Activated CD4-positive, alpha-beta T cell treated with anti-CD3 and anti-CD28 coated beads, Interleukin-2, amount 10 ng/mL, durations not matched to agents 24 days and 14 days (primary cell): Measurements from ENCODE around the gene RFC3. TPM values are rescaled to one million over a fixed set of nuclear protein-coding genes. Genes with fewer than 3 reads are reported as not detected.

ENCODE experiments used
- DNase-seq: peaks from one replicate; pipeline ENCODE4 v3.0.0; 2022
- H3K27ac Mint-ChIP-seq: one replicate; pipeline ENCODE4 v1.8.0; 2022; ENCODE audit warnings: mild to moderate bottlenecking, mixed read lengths
- H3K27me3 Mint-ChIP-seq: one replicate; pipeline ENCODE4 v1.8.0; 2022; ENCODE audit warnings: mixed read lengths
- H3K36me3 Mint-ChIP-seq: one replicate; pipeline ENCODE4 v1.8.0; 2022; ENCODE audit warnings: low read depth, mild to moderate bottlenecking, mixed read lengths
- H3K4me1 Mint-ChIP-seq: one replicate; pipeline ENCODE4 v1.8.0; 2021; ENCODE audit warnings: mixed read lengths
- H3K4me3 Mint-ChIP-seq: one replicate; pipeline ENCODE4 v1.8.0; 2022; ENCODE audit warnings: mild to moderate bottlenecking, moderate library complexity, mixed read lengths
- H3K9me3 Mint-ChIP-seq: one replicate; pipeline ENCODE4 v1.8.0; 2021; ENCODE audit warnings: mixed read lengths
- intact Hi-C: fragments of 100-400 bp; cut with micrococcal nuclease; formaldehyde crosslinking; loops from one replicate; pipeline ENCODE4 v1.15.1; 2023
- total RNA-seq: library from RNA; stranded (reverse); gene quantifications from 2 replicates; pipeline ENCODE4 v1.2.3, GENCODE V29; 2022

The RFC3 gene
- total RNA-seq, 1 donor from 2014 or later = 81.0 TPM

- Mint-ChIP-seq H3K4me3 (no peak overlapping the region), H3K27ac (peak overlapping the region; percentile 35), H3K4me1 (peaks cover 21% of the 10 kb centered on the region), H3K9me3 (no peaks in the 10 kb centered on the region), H3K27me3 (no peaks in the 10 kb centered on the region), H3K36me3 (peaks cover 55% of the 10 kb centered on the region)
- intact Hi-C loops = loop anchor here (1.0 kb wide), 1 partner anchor 7 kb away; no protein-coding TSS in a partner anchor
- no peak for DNase-seq
Measured at GRCh38 chr13:33828431-33829129, 10.6 kb downstream of the RFC3 start.

GRCh38 chr13:33832872-33833271 lies 14.9 kb downstream of the RFC3 start:
- H3K4me3 Mint-ChIP-seq = no peak overlapping the region
- H3K27ac Mint-ChIP-seq = no peak overlapping the region
- H3K27me3 Mint-ChIP-seq = no peaks in the 10 kb centered on the region
- peaks cover 8% of the 10 kb centered on the region for H3K4me1 Mint-ChIP-seq
- H3K36me3 Mint-ChIP-seq = peaks cover 57% of the 10 kb centered on the region
- intact Hi-C loops = loop anchor here (2.0 kb wide), 1 partner anchor 14 kb away; the partner anchor contains the start of gene RFC3
- H3K9me3 Mint-ChIP-seq = no peaks in the 10 kb centered on the region
- DNase-seq = no peak

GRCh38 chr13:33838647-33839046 lies 20.7 kb downstream of the RFC3 start:
- Mint-ChIP-seq H3K36me3 (peaks cover 50% of the 10 kb centered on the region), H3K9me3 (no peaks in the 10 kb centered on the region), H3K27ac (no peak overlapping the region), H3K27me3 (no peaks in the 10 kb centered on the region), H3K4me1 (no peaks in the 10 kb centered on the region), H3K4me3 (no peak overlapping the region)
- DNase-seq = no peak
- intact Hi-C loops = no loop called here

DNA sequence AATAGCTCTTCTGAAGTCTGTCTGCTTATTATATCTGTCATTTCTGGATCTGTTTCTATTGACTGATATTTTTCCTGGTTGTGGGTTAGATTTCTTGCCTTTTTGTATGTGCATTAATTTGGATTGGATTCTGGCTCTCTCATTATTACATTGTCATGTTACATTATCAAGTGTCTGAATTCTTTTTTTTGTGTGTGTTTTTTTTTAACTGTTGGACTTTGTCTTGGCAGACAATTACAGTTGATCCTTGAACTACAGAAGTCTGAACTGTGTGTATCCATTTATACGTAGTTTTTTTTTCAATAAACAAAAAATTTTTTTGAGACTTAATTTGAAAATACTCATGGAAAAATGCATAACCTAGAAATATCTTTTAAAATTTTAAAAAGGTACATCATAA lies 22.5 kb downstream of the RFC3 start:
- intact Hi-C loops = no loop called here
- Mint-ChIP-seq H3K27me3 (no peaks in the 10 kb centered on the region), H3K4me3 (no peak overlapping the region), H3K27ac (no peak overlapping the region), H3K36me3 (peaks cover 49% of the 10 kb centered on the region), H3K4me1 (no peaks in the 10 kb centered on the region), H3K9me3 (no peaks in the 10 kb centered on the region)
- no peak for DNase-seq

DNA sequence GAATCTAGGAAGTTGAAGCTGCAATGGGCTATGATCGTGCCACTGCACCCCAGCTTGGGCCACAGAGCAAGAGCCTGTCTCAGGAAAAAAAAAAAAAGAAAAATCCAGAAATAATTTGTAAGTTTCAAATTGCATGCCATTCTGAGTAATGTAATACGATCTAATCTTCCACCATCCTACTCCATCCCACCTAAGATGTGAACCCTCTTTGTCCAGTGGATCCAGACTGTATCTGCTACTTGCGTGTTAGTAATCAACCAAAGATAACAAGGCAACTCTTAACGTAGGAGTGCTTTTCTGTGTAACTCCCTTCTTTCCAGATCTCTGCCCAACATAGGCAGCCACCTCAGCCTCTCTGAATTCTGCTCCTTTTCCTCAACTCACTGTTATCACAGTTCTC lies 24.3 kb downstream of the RFC3 start:
- intact Hi-C loops = no loop called here
- H3K4me1 Mint-ChIP-seq = no peaks in the 10 kb centered on the region
- DNase-seq = no peak
- no peaks in the 10 kb centered on the region for H3K27me3 Mint-ChIP-seq
- H3K9me3 Mint-ChIP-seq = no peaks in the 10 kb centered on the region
- peaks cover 50% of the 10 kb centered on the region for H3K36me3 Mint-ChIP-seq
- H3K27ac Mint-ChIP-seq = no peak overlapping the region
- no peak overlapping the region for H3K4me3 Mint-ChIP-seq

DNA sequence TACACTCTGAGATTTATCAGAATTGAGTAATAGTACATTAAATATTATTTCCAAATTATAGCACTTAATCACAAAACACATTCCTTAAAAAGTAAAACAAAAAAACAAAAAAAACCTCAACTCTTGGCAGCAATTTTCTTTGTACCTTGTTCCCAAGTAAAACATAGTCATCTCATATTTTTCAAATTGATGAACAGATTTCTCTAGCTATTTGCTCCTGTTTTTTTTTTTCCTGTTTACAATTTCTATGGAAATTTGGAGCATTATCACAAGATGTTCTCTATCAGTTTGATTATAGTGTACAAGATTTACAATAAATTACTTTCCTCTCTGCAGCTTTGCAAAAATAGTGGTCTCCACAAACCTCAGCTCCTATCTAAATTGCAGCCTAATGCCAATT lies 25.0 kb downstream of the RFC3 start:
- intact Hi-C loops = no loop called here
- peaks cover 55% of the 10 kb centered on the region for H3K36me3 Mint-ChIP-seq
- no peak overlapping the region for H3K27ac Mint-ChIP-seq
- no peaks in the 10 kb centered on the region for H3K9me3 Mint-ChIP-seq
- no peak for DNase-seq
- no peak overlapping the region for H3K4me3 Mint-ChIP-seq
- H3K4me1 Mint-ChIP-seq = no peaks in the 10 kb centered on the region
- no peaks in the 10 kb centered on the region for H3K27me3 Mint-ChIP-seq

GRCh38 chr13:33845572-33846302 lies 27.8 kb downstream of the RFC3 start:
- Mint-ChIP-seq H3K27me3 (no peaks in the 10 kb centered on the region), H3K27ac (no peak overlapping the region), H3K36me3 (peaks cover 50% of the 10 kb centered on the region), H3K4me1 (no peaks in the 10 kb centered on the region), H3K9me3 (no peaks in the 10 kb centered on the region), H3K4me3 (no peak overlapping the region)
- no peak for DNase-seq
- intact Hi-C loops = no loop called here

DNA sequence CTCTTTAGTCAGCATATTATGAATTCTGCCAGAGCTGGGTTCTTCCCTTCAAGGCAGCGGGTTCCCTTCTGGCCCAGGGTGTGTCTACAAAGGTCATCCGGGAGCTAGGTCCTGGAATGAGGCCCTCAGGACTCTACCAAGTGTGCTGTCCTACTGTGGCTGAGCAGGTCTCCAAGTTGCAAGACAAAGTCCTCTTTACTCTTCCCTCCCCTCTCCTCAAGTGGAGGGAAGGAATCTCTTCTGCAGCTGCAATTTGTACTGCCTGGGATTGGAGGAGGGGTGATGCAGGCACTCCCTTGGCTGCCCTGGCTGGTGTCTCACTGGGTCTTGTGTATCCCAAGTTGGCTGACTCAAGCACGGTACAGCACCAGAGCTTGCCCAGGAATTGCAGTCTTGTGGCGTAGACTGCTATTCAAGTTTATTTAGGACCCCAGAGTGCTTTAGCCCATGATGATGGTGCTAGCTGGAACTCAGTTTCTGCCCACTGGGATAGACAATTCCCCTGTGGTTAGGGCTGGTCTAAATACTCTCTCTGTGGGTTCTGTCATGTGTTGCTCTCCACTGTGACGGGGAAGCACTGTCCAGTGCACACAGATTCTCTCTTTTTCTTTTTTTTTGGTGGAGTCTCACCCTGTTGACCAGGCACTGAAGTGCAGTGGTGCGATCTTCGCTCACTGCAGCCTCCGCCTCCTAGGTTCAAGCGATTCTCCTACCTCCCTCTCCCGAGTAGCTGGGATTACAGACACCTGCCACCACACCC lies 28.5 kb downstream of the RFC3 start:
- H3K4me1 Mint-ChIP-seq = no peaks in the 10 kb centered on the region
- H3K27ac Mint-ChIP-seq = peak overlapping the region; percentile 13
- H3K9me3 Mint-ChIP-seq = no peaks in the 10 kb centered on the region
- no peak for DNase-seq
- no peak overlapping the region for H3K4me3 Mint-ChIP-seq
- no peaks in the 10 kb centered on the region for H3K27me3 Mint-ChIP-seq
- peaks cover 54% of the 10 kb centered on the region for H3K36me3 Mint-ChIP-seq
- intact Hi-C loops = no loop called here

DNA sequence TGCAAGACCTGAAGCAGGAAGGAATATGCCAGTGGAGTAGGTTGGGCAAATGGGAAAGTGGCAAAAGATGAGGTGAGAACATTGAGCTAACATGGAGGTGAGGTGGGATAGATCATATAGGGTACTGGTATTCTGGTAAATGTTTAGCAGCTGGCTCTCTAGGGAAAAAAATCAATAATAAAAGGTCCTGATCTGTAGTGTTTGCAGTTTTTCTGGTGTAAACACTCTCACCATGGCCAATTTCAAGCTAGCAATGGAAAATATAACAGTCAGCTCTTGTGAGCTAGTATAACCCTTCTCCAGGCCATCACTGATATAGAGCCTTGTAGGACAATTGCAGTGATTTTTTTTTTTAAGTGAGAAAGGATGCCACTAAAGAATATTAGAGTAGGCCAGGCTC lies 31.3 kb downstream of the RFC3 start:
- Mint-ChIP-seq H3K36me3 (peaks cover 44% of the 10 kb centered on the region), H3K27ac (no peak overlapping the region), H3K4me3 (no peak overlapping the region), H3K4me1 (no peaks in the 10 kb centered on the region), H3K9me3 (no peaks in the 10 kb centered on the region), H3K27me3 (no peaks in the 10 kb centered on the region)
- intact Hi-C loops = no loop called here
- DNase-seq = no peak

DNA sequence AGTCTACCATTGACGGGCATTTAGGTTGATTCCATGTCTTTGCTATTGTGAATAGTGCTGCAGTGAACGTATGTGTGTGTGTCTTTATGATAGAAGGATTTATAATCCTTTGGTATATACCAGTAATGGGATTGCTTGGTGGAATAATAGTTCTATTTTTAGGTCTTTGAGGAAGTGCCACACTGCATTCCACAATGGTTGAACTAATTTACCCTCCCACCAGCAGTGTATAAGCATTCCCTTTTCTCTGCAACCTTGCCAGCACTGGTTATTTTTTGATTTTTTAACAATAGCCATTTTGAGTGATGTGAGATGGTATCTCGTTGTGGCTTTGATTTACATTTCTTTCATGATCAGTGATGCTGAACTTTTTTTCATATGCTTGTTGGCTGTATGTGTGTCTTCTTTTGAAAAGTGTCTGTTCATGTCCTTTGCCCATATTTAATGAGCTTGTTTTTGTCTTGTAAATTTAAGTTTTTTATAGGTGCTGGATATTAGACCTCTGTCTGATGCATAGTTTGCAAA lies 37.5 kb downstream of the RFC3 start:
- Mint-ChIP-seq H3K36me3 (peaks cover 3% of the 10 kb centered on the region), H3K27me3 (no peaks in the 10 kb centered on the region), H3K4me1 (no peaks in the 10 kb centered on the region), H3K9me3 (no peaks in the 10 kb centered on the region), H3K4me3 (no peak overlapping the region), H3K27ac (no peak overlapping the region)
- intact Hi-C loops = no loop called here
- DNase-seq = no peak

DNA sequence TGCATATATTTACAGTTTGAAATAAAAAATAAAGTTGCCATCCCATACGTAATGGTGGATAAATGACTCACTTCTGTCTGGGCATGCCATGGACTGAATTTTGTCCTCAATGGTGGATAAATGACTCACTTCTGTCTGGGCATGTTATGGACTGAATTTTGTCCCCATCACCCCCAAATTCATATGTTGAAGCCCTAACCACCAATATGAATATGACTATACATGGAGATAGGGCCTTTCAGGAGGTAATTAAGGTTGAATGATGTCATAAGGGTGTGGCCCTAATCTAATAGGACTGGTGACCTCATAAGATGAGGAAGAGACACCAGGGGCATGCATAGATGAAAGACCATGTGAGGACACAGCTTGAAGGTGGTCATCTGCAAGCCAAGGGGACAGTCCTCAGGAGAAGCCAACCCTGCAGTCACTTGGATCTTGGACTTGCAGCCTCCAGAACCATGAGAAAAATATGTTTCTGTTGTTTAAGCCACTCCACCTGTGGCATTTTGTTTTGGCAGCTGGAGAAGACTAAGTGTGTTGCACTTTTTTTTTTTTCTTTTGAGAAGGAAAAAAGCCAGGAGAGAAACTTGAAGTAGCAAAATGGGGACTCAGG lies 41.8 kb downstream of the RFC3 start:
- Mint-ChIP-seq H3K4me1 (no peaks in the 10 kb centered on the region), H3K27me3 (no peaks in the 10 kb centered on the region), H3K9me3 (peaks cover 6% of the 10 kb centered on the region), H3K27ac (no peak overlapping the region), H3K36me3 (no peaks in the 10 kb centered on the region), H3K4me3 (no peak overlapping the region)
- intact Hi-C loops = no loop called here
- DNase-seq = no peak

DNA sequence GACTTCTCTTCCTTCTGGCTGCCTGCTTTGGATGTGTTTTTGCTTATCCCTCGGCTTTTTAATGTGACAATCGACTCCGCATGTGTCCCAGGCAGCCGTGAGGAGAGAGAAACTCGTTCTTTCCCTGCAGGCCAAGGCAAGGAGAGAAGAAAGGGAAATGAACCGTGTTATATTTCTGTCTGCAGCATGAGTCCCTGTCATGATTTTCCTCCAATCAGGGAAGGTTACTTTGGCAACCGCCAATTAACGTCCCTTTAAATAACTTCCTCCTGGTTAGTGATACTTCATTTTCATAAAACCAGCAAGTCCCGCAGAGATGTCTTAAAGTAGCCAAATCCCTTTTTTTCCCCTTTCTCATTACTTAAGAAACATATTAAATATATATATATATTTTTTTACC lies 42.6 kb downstream of the RFC3 start:
- H3K4me3 Mint-ChIP-seq = no peak overlapping the region
- H3K36me3 Mint-ChIP-seq = no peaks in the 10 kb centered on the region
- H3K9me3 Mint-ChIP-seq = peaks cover 7% of the 10 kb centered on the region
- no peaks in the 10 kb centered on the region for H3K27me3 Mint-ChIP-seq
- no peak for DNase-seq
- no peaks in the 10 kb centered on the region for H3K4me1 Mint-ChIP-seq
- no peak overlapping the region for H3K27ac Mint-ChIP-seq
- intact Hi-C loops = no loop called here

DNA sequence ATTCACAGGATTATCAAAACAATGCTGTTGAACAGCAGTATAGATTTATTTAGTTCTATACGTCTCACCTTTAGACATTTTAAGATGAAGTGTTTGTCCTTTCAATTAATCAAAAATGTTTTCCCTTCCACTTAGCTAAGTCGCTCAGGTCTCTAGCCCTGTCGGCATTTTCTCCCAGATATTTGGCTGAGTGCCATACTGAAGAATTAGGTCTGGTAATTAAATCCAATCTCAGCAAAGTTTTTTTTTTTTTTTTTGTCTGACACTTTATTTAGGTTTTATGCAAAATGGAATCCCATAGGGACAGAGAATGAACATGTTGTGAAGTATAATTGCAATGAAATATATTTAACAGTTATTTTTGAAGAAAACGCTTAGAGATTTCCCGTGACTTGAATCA lies 44.1 kb downstream of the RFC3 start:
- Mint-ChIP-seq H3K4me1 (no peaks in the 10 kb centered on the region), H3K4me3 (no peak overlapping the region)

More for the DNA sequence above, 44.1 kb downstream of the RFC3 start:
- Mint-ChIP-seq H3K36me3 (no peaks in the 10 kb centered on the region), H3K27ac (no peak overlapping the region), H3K9me3 (peaks cover 7% of the 10 kb centered on the region), H3K27me3 (no peaks in the 10 kb centered on the region)
- intact Hi-C loops = no loop called here
- DNase-seq = no peak
